DND-41 (cell line): ENCODE data around the gene MED31.

Source experiments
- ATAC-seq: fragments of 200-7000 bp; cut with Tn5 transposase; 3 replicates; pipeline ENCODE4 v1.9.1; 2021; ENCODE audit warnings: low read depth; ENCODE audit not compliant: insufficient read depth
- DNase-seq: peaks from one replicate; pipeline ENCODE4 v3.0.0-alpha.2; 2020
- H2AFZ ChIP-seq: 2 replicates; pipeline ENCODE4 v1.6.0; 2012; ENCODE audit warnings: low read depth, low read length
- H3K27ac ChIP-seq: 2 replicates; pipeline ENCODE4 v1.5.1; 2012; ENCODE audit warnings: low read length, inconsistent platforms
- H3K27me3 ChIP-seq: fragments of 200-600 bp; sonication (generic); 2 replicates; pipeline ENCODE4 v1.6.0; 2012; ENCODE audit warnings: low read length, mild to moderate bottlenecking, inconsistent platforms; ENCODE audit not compliant: insufficient read depth, poor library complexity
- H3K36me3 ChIP-seq: 2 replicates; pipeline ENCODE4 v1.5.1; 2012; ENCODE audit warnings: low read length, inconsistent platforms; ENCODE audit not compliant: insufficient read depth
- H3K4me1 ChIP-seq: 2 replicates; pipeline ENCODE4 v1.5.1; 2012; ENCODE audit warnings: mild to moderate bottlenecking, low read length; ENCODE audit not compliant: insufficient read depth
- H3K4me2 ChIP-seq: 2 replicates; pipeline ENCODE4 v1.6.0; 2012; ENCODE audit warnings: mild to moderate bottlenecking, moderate library complexity, low read length, inconsistent platforms; ENCODE audit not compliant: insufficient read depth
- H3K4me3 ChIP-seq, 2 experiments: fragments of 200-600 bp in 1 of 2; shearing (Covaris generic) in 1 of 2; 2 replicates each; pipeline ENCODE4 v1.5.1; 2012 to 2016; ENCODE audit warnings: inconsistent platforms in 2 of 2, low read length in 2 of 2, mild to moderate bottlenecking in 2 of 2, low read depth in 1 of 2, moderate library complexity in 1 of 2
- H3K79me2 ChIP-seq: 2 replicates; pipeline ENCODE4 v1.6.0; 2012; ENCODE audit warnings: low read length, inconsistent platforms; ENCODE audit not compliant: insufficient read depth
- H3K9ac ChIP-seq: 2 replicates; pipeline ENCODE4 v1.6.0; 2012; ENCODE audit warnings: low read depth, mild to moderate bottlenecking, inconsistent platforms, low read length, moderate library complexity
- H3K9me3 ChIP-seq: 2 replicates; pipeline ENCODE4 v1.5.1; 2012; ENCODE audit warnings: low read length, moderate library complexity, mild to moderate bottlenecking, inconsistent platforms; ENCODE audit not compliant: insufficient read depth, severe bottlenecking
- H4K20me1 ChIP-seq: 2 replicates; pipeline ENCODE4 v1.6.0; 2012; ENCODE audit warnings: low read length; ENCODE audit not compliant: insufficient read depth
- CTCF ChIP-seq: IDR thresholded peaks from 2 replicates; pipeline ENCODE4 v1.5.1; 2012; ENCODE audit warnings: borderline replicate concordance, low read length, moderate library complexity, mild to moderate bottlenecking; ENCODE audit not compliant: poor library complexity, severe bottlenecking; ENCODE audit errors: extremely low read depth
- EZH2 ChIP-seq: IDR thresholded peaks from 3 replicates; pipeline ENCODE4 v1.6.1; 2012; ENCODE audit warnings: borderline replicate concordance, low read depth, mild to moderate bottlenecking, moderate library complexity, low read length, inconsistent platforms; ENCODE audit not compliant: severe bottlenecking

Gene MED31

GRCh38 chr17:6669479-6670212 lies 18.2 kb upstream of the MED31 start:
- H3K4me1 ChIP-seq = no peaks in the 10 kb centered on the region
- peaks cover 14% of the 10 kb centered on the region for H3K27me3 ChIP-seq
- no peak overlapping the region for H2AFZ ChIP-seq
- no peak for DNase-seq
- H3K36me3 ChIP-seq = no peaks in the 10 kb centered on the region
- H3K9me3 ChIP-seq = no peaks in the 10 kb centered on the region
- peaks cover 6% of the 10 kb centered on the region; the same call in 1 of the 2 replicates for H4K20me1 ChIP-seq
- H3K79me2 ChIP-seq = no peaks in the 10 kb centered on the region
- no peak overlapping the region for H3K4me2 ChIP-seq
- TF ChIP-seq EZH2 = no peak
- no peak for TF ChIP-seq CTCF
- no peak overlapping the region for H3K27ac ChIP-seq
- H3K9ac ChIP-seq = no peak overlapping the region
- ATAC-seq = no peak
- H3K4me3 ChIP-seq = no peak overlapping the region

- Histone ChIP-seq H3K36me3 (no peaks in the 10 kb centered on the region), H3K4me2 (no peak overlapping the region)
- DNase-seq = no peak
Observed at GRCh38 chr17:6668727-6669425, 17.5 kb upstream of the MED31 start.

GRCh38 chr17:6668219-6668618 lies 16.8 kb upstream of the MED31 start:
- TF ChIP-seq EZH2 (no peak), CTCF (no peak)
- Histone ChIP-seq H4K20me1 (0 out of 2 replicates have a peak, but pooled peaks cover 5% of the 10 kb centered on the region), H3K9ac (no peak overlapping the region), H3K4me1 (no peaks in the 10 kb centered on the region), H3K36me3 (no peaks in the 10 kb centered on the region), H3K79me2 (no peaks in the 10 kb centered on the region), H3K4me3 (no peak overlapping the region), H3K4me2 (no peak overlapping the region), H3K27me3 (peaks cover 15% of the 10 kb centered on the region), H3K9me3 (no peaks in the 10 kb centered on the region), H3K27ac (no peak overlapping the region), H2AFZ (no peak overlapping the region)
- no peak for DNase-seq
- ATAC-seq = no peak

More at GRCh38 chr17:6668727-6669425, 17.5 kb upstream of the MED31 start:
- TF ChIP-seq EZH2 (no peak), CTCF (no peak)
- no peaks in the 10 kb centered on the region for H3K4me1 ChIP-seq
- no peak overlapping the region for H3K4me3 ChIP-seq
- no peak overlapping the region for H2AFZ ChIP-seq
- no peak for ATAC-seq
- H3K9me3 ChIP-seq = no peaks in the 10 kb centered on the region
- no peak overlapping the region for H3K27ac ChIP-seq
- H3K79me2 ChIP-seq = no peaks in the 10 kb centered on the region
- no peak overlapping the region for H3K9ac ChIP-seq
- H4K20me1 ChIP-seq = 0 out of 2 replicates have a peak, but pooled peaks cover 5% of the 10 kb centered on the region
- H3K27me3 ChIP-seq = peaks cover 12% of the 10 kb centered on the region
